ENCODE results near the gene SQSTM1. TPM values are rescaled to one million over a fixed set of nuclear protein-coding genes. Genes with fewer than 3 reads are reported as not detected.

SQSTM1 gene
- total and polyA plus RNA-seq, 3 experiments from 2014 or later = 158 to 212 (median 179) TPM

- Mint-ChIP-seq H3K4me3 (no peak overlapping the region), H3K27ac (peak overlapping the region in 1 of 8 donors; percentile 40), H3K36me3 (peaks cover 3 to 77% (median 17%) of the 10 kb centered on the region in 3 donors), H3K27me3 (peaks cover 0 to 1% of the 10 kb centered on the region in 2 donors), H3K9me3 (no peaks in the 10 kb centered on the region), H3K4me1 (no peaks in the 10 kb centered on the region)
- no peaks in the 10 kb centered on the region for H3K27me3 ChIP-seq (ENCODE audit: insufficient read depth, low read length, poor library complexity, severe bottlenecking)
- H3K4me3 ChIP-seq (ENCODE audit: low read length) = no peak overlapping the region
- peaks cover 19% of the 10 kb centered on the region for H3K36me3 ChIP-seq (ENCODE audit: insufficient read depth, low read length)
- no peak for DNase-seq
- POLR2A ChIA-PET = no interaction called here
- H3K9me3 ChIP-seq (ENCODE audit: low read length) = no peaks in the 10 kb centered on the region
- no peaks in the 10 kb centered on the region for H3K4me1 ChIP-seq (ENCODE audit: insufficient read depth, low read length)
- CTCF ChIA-PET = interaction anchor here (1.6 to 2.5 kb wide), 3 partner anchors 11 to 19 kb away, joined by 4 to 14 read pairs (median 10); no protein-coding TSS in a partner anchor
- H3K27ac ChIP-seq (ENCODE audit: low read depth, low read length) = no peak overlapping the region
These were observed 42.8 kb upstream of the SQSTM1 start for GRCh38 chr5:179777909-179778308.

DNA sequence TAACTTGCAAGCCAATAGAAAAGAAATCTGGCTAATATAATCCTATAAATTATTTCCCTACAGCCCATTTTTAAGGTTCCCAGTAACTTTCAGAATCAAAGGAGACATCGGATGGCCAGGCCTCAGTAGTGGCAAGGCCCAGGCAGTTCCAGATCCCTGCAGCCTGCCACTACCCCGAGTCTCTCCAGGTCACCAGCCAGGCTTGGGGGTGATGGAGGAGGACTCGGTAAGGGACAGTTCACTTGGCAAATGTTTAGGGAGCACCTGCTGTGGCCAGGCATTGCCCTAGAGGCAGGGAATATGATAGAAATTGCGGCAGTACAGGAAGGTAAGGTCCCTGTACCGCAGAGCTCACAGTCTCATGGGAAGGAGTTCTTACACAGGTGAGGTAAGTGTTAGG lies 42.1 kb upstream of the SQSTM1 start:
- Mint-ChIP-seq H3K27ac (peak overlapping the region in 2 of 8 donors; percentile 11 to 77), H3K4me3 (no peak overlapping the region), H3K4me1 (no peaks in the 10 kb centered on the region), H3K9me3 (no peaks in the 10 kb centered on the region), H3K36me3 (peaks cover 0 to 70% (median 13%) of the 10 kb centered on the region in 3 donors), H3K27me3 (peaks cover 0 to 1% of the 10 kb centered on the region in 2 donors)
- H3K4me1 ChIP-seq (ENCODE audit: insufficient read depth, low read length) = no peaks in the 10 kb centered on the region
- ChIA-PET CTCF (interaction anchor here (1.1 to 2.5 kb wide), 2 partner anchors 15 to 18 kb away, joined by 4 to 10 read pairs; no protein-coding TSS in a partner anchor), POLR2A (no interaction called here)
- H3K36me3 ChIP-seq (ENCODE audit: insufficient read depth, low read length) = peaks cover 19% of the 10 kb centered on the region
- H3K9me3 ChIP-seq (ENCODE audit: low read length) = no peaks in the 10 kb centered on the region
- no peaks in the 10 kb centered on the region for H3K27me3 ChIP-seq (ENCODE audit: insufficient read depth, low read length, poor library complexity, severe bottlenecking)
- no peak overlapping the region for H3K27ac ChIP-seq (ENCODE audit: low read depth, low read length)
- DNase-seq = no peak
- H3K4me3 ChIP-seq (ENCODE audit: low read length) = no peak overlapping the region

DNA sequence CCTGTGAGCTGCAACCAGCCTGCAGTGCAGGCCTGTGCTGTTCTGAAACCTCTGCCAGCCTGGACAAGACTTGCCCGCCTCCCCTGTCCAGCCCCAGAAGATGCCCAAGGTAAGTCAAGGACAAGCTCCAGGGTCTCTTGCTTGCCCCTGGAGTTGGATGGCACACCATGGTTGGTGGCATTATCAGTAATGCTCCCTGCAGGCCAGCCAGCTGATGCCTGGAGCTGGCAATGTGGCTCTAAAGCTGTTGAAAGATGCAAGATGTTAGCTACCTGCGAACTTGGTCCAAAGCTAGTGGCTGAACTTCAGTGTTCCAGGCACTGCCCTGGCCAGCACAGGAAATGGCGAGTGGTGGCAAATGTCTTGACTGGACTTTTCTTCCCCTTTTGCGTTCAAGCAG lies 40.9 kb upstream of the SQSTM1 start:
- POLR2A ChIA-PET = no interaction called here
- Histone ChIP-seq H3K9me3 (ENCODE audit: low read length) (no peaks in the 10 kb centered on the region), H3K27me3 (ENCODE audit: insufficient read depth, low read length, poor library complexity, severe bottlenecking) (no peaks in the 10 kb centered on the region), H3K36me3 (ENCODE audit: insufficient read depth, low read length) (peaks cover 15% of the 10 kb centered on the region), H3K4me3 (ENCODE audit: low read length) (no peak overlapping the region), H3K27ac (ENCODE audit: low read depth, low read length) (no peak overlapping the region), H3K4me1 (ENCODE audit: insufficient read depth, low read length) (no peaks in the 10 kb centered on the region)
- CTCF ChIA-PET = interaction anchor here (1.1 to 1.4 kb wide), 3 partner anchors 17 kb away, joined by 3 to 10 read pairs (median 4); no protein-coding TSS in a partner anchor
- Mint-ChIP-seq H3K27ac (no peak overlapping the region), H3K36me3 (peaks cover 0 to 59% (median 13%) of the 10 kb centered on the region in 3 donors), H3K4me1 (no peaks in the 10 kb centered on the region), H3K4me3 (no peak overlapping the region), H3K27me3 (peaks cover 0 to 1% of the 10 kb centered on the region in 2 donors), H3K9me3 (no peaks in the 10 kb centered on the region)
- no peak for DNase-seq

DNA sequence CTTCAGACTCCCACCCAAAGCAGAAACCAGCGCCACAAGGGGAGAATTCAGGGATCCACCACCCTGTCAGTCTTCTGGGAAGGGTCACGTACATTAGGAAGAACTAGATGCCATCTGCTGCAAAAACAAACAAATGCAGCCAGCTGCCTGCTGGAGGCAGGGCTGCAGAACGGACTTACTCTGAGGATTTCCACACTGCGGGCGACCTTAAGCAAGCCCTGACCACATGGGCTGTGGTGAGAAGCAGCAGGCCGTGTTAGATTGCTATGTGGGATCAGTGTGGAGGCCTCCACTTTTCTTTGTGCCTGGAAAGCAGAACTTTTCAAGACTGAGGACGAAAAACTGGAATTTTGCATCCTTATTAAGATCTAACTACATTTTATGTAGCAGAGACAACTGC lies 40.3 kb upstream of the SQSTM1 start:
- ChIA-PET CTCF (interaction anchor here (1.2 to 1.4 kb wide), 2 partner anchors 17 kb away, joined by 3 to 10 read pairs; no protein-coding TSS in a partner anchor), POLR2A (no interaction called here)
- DNase-seq = no peak
- H3K9me3 ChIP-seq (ENCODE audit: low read length) = no peaks in the 10 kb centered on the region
- no peak overlapping the region for H3K4me3 Mint-ChIP-seq
- no peak overlapping the region for H3K4me3 ChIP-seq (ENCODE audit: low read length)
- H3K27ac Mint-ChIP-seq = no peak overlapping the region
- peaks cover 0 to 1% of the 10 kb centered on the region in 2 donors for H3K27me3 Mint-ChIP-seq
- H3K27ac ChIP-seq (ENCODE audit: low read depth, low read length) = no peak overlapping the region
- no peaks in the 10 kb centered on the region for H3K4me1 ChIP-seq (ENCODE audit: insufficient read depth, low read length)
- H3K9me3 Mint-ChIP-seq = no peaks in the 10 kb centered on the region
- H3K4me1 Mint-ChIP-seq = no peaks in the 10 kb centered on the region
- peaks cover 0 to 54% (median 13%) of the 10 kb centered on the region in 3 donors for H3K36me3 Mint-ChIP-seq
- peaks cover 10% of the 10 kb centered on the region for H3K36me3 ChIP-seq (ENCODE audit: insufficient read depth, low read length)
- H3K27me3 ChIP-seq (ENCODE audit: insufficient read depth, low read length, poor library complexity, severe bottlenecking) = no peaks in the 10 kb centered on the region

DNA sequence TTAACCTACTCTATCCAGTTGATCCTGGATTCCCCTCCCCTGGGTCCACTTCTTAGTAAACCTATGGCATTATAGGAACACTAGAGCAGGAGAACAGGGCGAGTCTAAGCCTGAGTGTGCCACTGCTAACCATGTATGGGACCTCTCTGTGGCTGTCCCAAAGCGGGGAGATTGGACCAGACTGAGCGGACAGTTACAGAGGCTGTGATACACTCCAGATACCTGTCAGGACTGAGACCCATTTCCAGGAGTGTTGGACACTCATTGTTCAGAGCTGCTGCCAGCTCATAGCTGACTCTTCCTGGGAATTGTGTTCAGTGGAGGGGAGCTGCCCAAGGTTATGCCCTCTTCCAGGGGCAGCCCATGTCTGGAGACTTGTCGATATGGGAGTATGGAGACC lies 38.9 kb upstream of the SQSTM1 start:
- Histone ChIP-seq H3K27ac (ENCODE audit: low read depth, low read length) (no peak overlapping the region), H3K9me3 (ENCODE audit: low read length) (no peaks in the 10 kb centered on the region), H3K27me3 (ENCODE audit: insufficient read depth, low read length, poor library complexity, severe bottlenecking) (no peaks in the 10 kb centered on the region), H3K4me1 (ENCODE audit: insufficient read depth, low read length) (no peaks in the 10 kb centered on the region), H3K4me3 (ENCODE audit: low read length) (no peak overlapping the region), H3K36me3 (ENCODE audit: insufficient read depth, low read length) (no peaks in the 10 kb centered on the region)
- no peaks in the 10 kb centered on the region for H3K4me1 Mint-ChIP-seq
- ChIA-PET POLR2A (no interaction called here), CTCF (interaction anchor here (0.6 to 1.8 kb wide), 3 partner anchors 14 to 20 kb away, joined by 3 to 6 read pairs (median 4); no protein-coding TSS in a partner anchor)
- no peak overlapping the region for H3K4me3 Mint-ChIP-seq
- DNase-seq = no peak
- peaks cover 0 to 1% of the 10 kb centered on the region in 2 donors for H3K27me3 Mint-ChIP-seq
- H3K27ac Mint-ChIP-seq = peak overlapping the region in 2 of 8 donors; percentile 4 to 50
- no peaks in the 10 kb centered on the region for H3K9me3 Mint-ChIP-seq
- H3K36me3 Mint-ChIP-seq = peaks cover 0 to 40% (median 10%) of the 10 kb centered on the region in 3 donors

- Mint-ChIP-seq H3K4me3 (no peak overlapping the region), H3K4me1 (no peaks in the 10 kb centered on the region), H3K9me3 (no peaks in the 10 kb centered on the region)
These were observed 37.6 kb upstream of the SQSTM1 start for GRCh38 chr5:179783128-179783527.

DNA sequence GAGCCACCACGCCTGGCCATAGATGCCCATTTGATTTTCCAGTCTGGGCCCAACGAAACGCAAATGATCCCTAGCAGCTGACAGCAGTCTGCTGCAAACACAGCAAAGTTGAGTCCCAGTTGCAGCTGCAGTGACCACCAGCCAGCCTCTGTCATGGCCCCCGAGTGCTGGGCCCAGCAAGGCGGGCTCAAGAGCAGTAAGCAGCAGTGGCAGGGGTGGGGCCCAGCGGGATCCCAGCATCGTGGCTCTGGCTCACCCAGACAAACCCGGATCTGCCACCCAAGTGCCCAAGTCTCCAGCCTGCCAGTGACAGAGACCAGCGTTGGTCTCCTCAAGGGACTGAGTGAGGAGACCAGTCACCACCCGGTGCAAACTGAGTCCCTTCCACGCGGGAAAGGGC lies 33.8 kb upstream of the SQSTM1 start:
- H3K4me3 ChIP-seq (ENCODE audit: low read length) = no peak overlapping the region
- no peaks in the 10 kb centered on the region for H3K9me3 ChIP-seq (ENCODE audit: low read length)
- Mint-ChIP-seq H3K36me3 (no peaks in the 10 kb centered on the region), H3K9me3 (no peaks in the 10 kb centered on the region), H3K4me3 (no peak overlapping the region), H3K27me3 (no peaks in the 10 kb centered on the region), H3K4me1 (no peaks in the 10 kb centered on the region), H3K27ac (peak overlapping the region in 1 of 8 donors; percentile 50)
- H3K27ac ChIP-seq (ENCODE audit: low read depth, low read length) = no peak overlapping the region
- H3K36me3 ChIP-seq (ENCODE audit: insufficient read depth, low read length) = no peaks in the 10 kb centered on the region
- POLR2A ChIA-PET = interaction anchor here (0.6 kb wide), 1 partner anchor 516 kb away, joined by 3 read pairs; no protein-coding TSS in a partner anchor
- DNase-seq = no peak
- H3K27me3 ChIP-seq (ENCODE audit: insufficient read depth, low read length, poor library complexity, severe bottlenecking) = no peaks in the 10 kb centered on the region
- H3K4me1 ChIP-seq (ENCODE audit: insufficient read depth, low read length) = no peaks in the 10 kb centered on the region
- CTCF ChIA-PET = interaction anchor here (1.0 to 1.3 kb wide), 2 partner anchors 9 to 15 kb away, joined by 3 to 4 read pairs; no protein-coding TSS in a partner anchor

More at GRCh38 chr5:179783128-179783527, 37.6 kb upstream of the SQSTM1 start:
- Histone ChIP-seq H3K9me3 (ENCODE audit: low read length) (no peaks in the 10 kb centered on the region), H3K4me3 (ENCODE audit: low read length) (no peak overlapping the region), H3K36me3 (ENCODE audit: insufficient read depth, low read length) (no peaks in the 10 kb centered on the region), H3K27me3 (ENCODE audit: insufficient read depth, low read length, poor library complexity, severe bottlenecking) (no peaks in the 10 kb centered on the region), H3K4me1 (ENCODE audit: insufficient read depth, low read length) (no peaks in the 10 kb centered on the region), H3K27ac (ENCODE audit: low read depth, low read length) (no peak overlapping the region)
- Mint-ChIP-seq H3K27me3 (no peaks in the 10 kb centered on the region), H3K27ac (no peak overlapping the region), H3K36me3 (peaks cover 0 to 29% (median 5%) of the 10 kb centered on the region in 3 donors)
- ChIA-PET POLR2A (no interaction called here), CTCF (interaction anchor here (1.1 to 1.9 kb wide), 3 partner anchors 13 to 20 kb away, joined by 4 to 6 read pairs (median 6); no protein-coding TSS in a partner anchor)
- DNase-seq = no peak

DNA sequence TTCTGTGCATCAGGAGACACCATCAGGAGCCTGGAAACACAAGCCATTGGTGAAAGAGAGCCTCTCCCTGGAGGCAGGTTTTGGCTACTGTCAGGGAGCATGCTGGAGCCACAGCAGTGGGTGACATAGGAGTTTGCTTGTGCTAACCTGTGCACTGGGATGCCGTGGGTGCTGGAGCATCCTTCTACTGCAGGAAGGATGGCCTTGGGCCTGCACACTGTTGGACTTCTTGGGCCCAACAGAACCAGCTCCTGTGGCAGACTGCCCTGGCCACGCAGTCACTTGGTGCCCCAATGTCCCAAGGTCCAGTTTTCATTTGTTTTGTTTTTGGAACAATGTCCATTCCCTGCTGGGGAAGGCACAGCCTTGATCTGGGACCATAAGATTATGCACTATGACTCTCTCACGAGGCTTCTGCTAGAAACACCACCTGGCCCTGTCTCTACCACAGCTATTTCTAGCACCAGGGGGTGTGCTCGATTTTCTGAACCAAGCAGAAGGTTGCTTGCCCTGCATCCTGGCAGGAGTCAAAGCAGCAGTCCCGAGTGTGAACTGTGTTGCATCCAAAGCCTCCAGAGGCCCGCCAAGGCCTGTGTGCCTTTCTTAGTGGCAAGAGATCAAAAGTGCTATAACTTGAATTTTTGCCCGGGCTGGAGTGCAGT lies 32.4 kb upstream of the SQSTM1 start:
- POLR2A ChIA-PET = no interaction called here
- H3K27ac Mint-ChIP-seq = peak overlapping the region in 1 of 8 donors; percentile 17
- CTCF ChIA-PET = interaction anchor here (0.8 kb wide), 1 partner anchor 13 kb away, joined by 3 read pairs; no protein-coding TSS in a partner anchor

More for the DNA sequence above, 32.4 kb upstream of the SQSTM1 start:
- Mint-ChIP-seq H3K27me3 (no peaks in the 10 kb centered on the region), H3K4me1 (peaks cover 3 to 12% (median 7%) of the 10 kb centered on the region in 3 donors), H3K4me3 (no peak overlapping the region), H3K9me3 (no peaks in the 10 kb centered on the region), H3K36me3 (no peaks in the 10 kb centered on the region)
- no peaks in the 10 kb centered on the region for H3K9me3 ChIP-seq (ENCODE audit: low read length)
- H3K4me3 ChIP-seq (ENCODE audit: low read length) = no peak overlapping the region
- no peak for DNase-seq
- peaks cover 1% of the 10 kb centered on the region for H3K4me1 ChIP-seq (ENCODE audit: insufficient read depth, low read length)
- H3K27me3 ChIP-seq (ENCODE audit: insufficient read depth, low read length, poor library complexity, severe bottlenecking) = no peaks in the 10 kb centered on the region
- no peaks in the 10 kb centered on the region for H3K36me3 ChIP-seq (ENCODE audit: insufficient read depth, low read length)
- no peak overlapping the region for H3K27ac ChIP-seq (ENCODE audit: low read depth, low read length)

Data from CD8-positive, alpha-beta memory T cell (primary cell).